Transverse colon (tissue), 4 donors: ENCODE data around the gene SLC25A42.

ENCODE experiments used
- CTCF ChIP-seq, 5 experiments: fragments of 200-600 bp in 3 of 5; fragments of 450-650 bp in 2 of 5; sonication (generic) in 3 of 5; IDR thresholded peaks; 1 replicate in 2 of 5; 2 replicates in 3 of 5; pipeline ENCODE4 v1.5.1; 2016 to 2017; ENCODE audit warnings: antibody characterized with exemption in 5 of 5, inconsistent platforms in 3 of 5, mild to moderate bottlenecking in 2 of 5, moderate library complexity in 1 of 5
- POLR2A ChIP-seq: fragments of 450-650 bp; IDR thresholded peaks from one replicate; pipeline ENCODE4 v1.6.1; 2016; ENCODE audit warnings: antibody characterized with exemption, mild to moderate bottlenecking, moderate library complexity
- POLR2AphosphoS5 ChIP-seq, 3 donors: sonication (generic); formaldehyde crosslinking; IDR thresholded peaks; one replicate each; pipeline ENCODE4 v1.6.1; 2016; ENCODE audit warnings: antibody characterized with exemption in 3 of 3

GRCh38 chr19:19113040-19113626 is 49.3 kb downstream of the SLC25A42 start:
- TF ChIP-seq CTCF (IDR thresholded peaks at IDR 0.05) (no peak), POLR2A (no peak), POLR2AphosphoS5 (IDR thresholded peaks at IDR 0.05) (no peak)
